HepG2 (cell line): Measurements from ENCODE around the gene DCDC2. TPM values are rescaled to one million over a fixed set of nuclear protein-coding genes. Genes with fewer than 3 reads are reported as not detected.

Experiments
- FOXA1 ChIP-seq, 2 experiments: fragments of 450-650 bp in 1 of 2; sonication (generic) in 1 of 2; formaldehyde crosslinking in 1 of 2; IDR thresholded peaks; 2 replicates each; pipeline versions ENCODE4 v1.4.0 to v1.6.1; 2016 to 2020; ENCODE audit warnings: missing genetic modification reagents in 1 of 2
- FOXA3 ChIP-seq: IDR thresholded peaks from 2 replicates; pipeline ENCODE4 v1.6.1; 2016; ENCODE audit warnings: missing genetic modification reagents, missing compliant biosample characterization
- FOXJ3 ChIP-seq: sonication (generic); formaldehyde crosslinking; IDR thresholded peaks from 2 replicates; pipeline ENCODE4 v1.4.0; 2020; ENCODE audit warnings: missing genetic modification reagents, mild to moderate bottlenecking, borderline replicate concordance
- FOXP1 ChIP-seq, 2 experiments: fragments of 450-650 bp in 1 of 2; IDR thresholded peaks; 2 replicates each; pipeline ENCODE4 v1.6.1; 2017 to 2018; ENCODE audit warnings: antibody characterized with exemption in 1 of 2
- JDP2 ChIP-seq: sonication (generic); formaldehyde crosslinking; IDR thresholded peaks from 2 replicates; pipeline ENCODE4 v1.8.1; 2022; ENCODE audit warnings: missing genetic modification reagents, borderline replicate concordance
- MBD4 ChIP-seq: IDR thresholded peaks from 2 replicates; pipeline ENCODE4 v1.6.1; 2012; ENCODE audit warnings: low read length, inconsistent platforms, borderline replicate concordance
- MYNN ChIP-seq: sonication (generic); formaldehyde crosslinking; IDR thresholded peaks from 2 replicates; pipeline ENCODE4 v1.4.0; 2020; ENCODE audit warnings: mild to moderate bottlenecking, low read depth, missing genetic modification reagents
- ZNF264 ChIP-seq: sonication (generic); formaldehyde crosslinking; IDR thresholded peaks from 2 replicates; pipeline ENCODE4 v1.4.0; 2020; ENCODE audit warnings: missing genetic modification reagents
- ZNF296 ChIP-seq: sonication (generic); formaldehyde crosslinking; conservative IDR thresholded peaks from 2 replicates; pipeline ENCODE4 v1.5.0; 2020; ENCODE audit warnings: mild to moderate bottlenecking, missing genetic modification reagents
- polyA plus RNA-seq, 8 experiments: library from polyadenylated mRNA; depleted of rRNA in 3 of 8; stranded (reverse) in 7 of 8; unstranded in 1 of 8; fragments of >200 nt; fragmentation: Illumina TruSeq in 4 of 8; extraction: Trizol in 4 of 8; gene quantifications; 2 replicates each; pipeline versions ENCODE4 v1.2.1 to v1.2.3, GENCODE V29; 2011 to 2016; ENCODE audit warnings: low read depth in 4 of 8, missing spikeins in 1 of 8, mixed read lengths in 1 of 8; ENCODE audit not compliant: insufficient read depth in 1 of 8
- total RNA-seq, 5 experiments: library from RNA; depleted of rRNA; stranded (reverse); fragments of >200 nt; fragmentation: Illumina TruSeq; extraction: Trizol; gene quantifications; 2 replicates each; pipeline ENCODE4 v1.2.3, GENCODE V29; 2016; ENCODE audit warnings: low read depth in 1 of 5
- TF ChIP-seq, protein P1 (sequence below): sonication (generic); formaldehyde crosslinking; conservative IDR thresholded peaks from 2 replicates; pipeline ENCODE4 v1.8.0; 2022; ENCODE audit warnings: mild to moderate bottlenecking, moderate library complexity, missing genetic modification reagents
- TF ChIP-seq, protein P2 (sequence below): sonication (generic); formaldehyde crosslinking; IDR thresholded peaks from 2 replicates; pipeline ENCODE4 v1.4.0; 2020; ENCODE audit warnings: missing genetic modification reagents
- TF ChIP-seq, protein P3 (sequence below): sonication (generic); formaldehyde crosslinking; IDR thresholded peaks from 2 replicates; pipeline ENCODE4 v1.5.0; 2020; ENCODE audit warnings: missing genetic modification reagents

The DCDC2 gene
- total and polyA plus RNA-seq, 2 of the 13 experiments (the other 11 are each of a cell fraction or from before 2014, with no cell fraction given): 9.0 to 36.2 TPM

DNA sequence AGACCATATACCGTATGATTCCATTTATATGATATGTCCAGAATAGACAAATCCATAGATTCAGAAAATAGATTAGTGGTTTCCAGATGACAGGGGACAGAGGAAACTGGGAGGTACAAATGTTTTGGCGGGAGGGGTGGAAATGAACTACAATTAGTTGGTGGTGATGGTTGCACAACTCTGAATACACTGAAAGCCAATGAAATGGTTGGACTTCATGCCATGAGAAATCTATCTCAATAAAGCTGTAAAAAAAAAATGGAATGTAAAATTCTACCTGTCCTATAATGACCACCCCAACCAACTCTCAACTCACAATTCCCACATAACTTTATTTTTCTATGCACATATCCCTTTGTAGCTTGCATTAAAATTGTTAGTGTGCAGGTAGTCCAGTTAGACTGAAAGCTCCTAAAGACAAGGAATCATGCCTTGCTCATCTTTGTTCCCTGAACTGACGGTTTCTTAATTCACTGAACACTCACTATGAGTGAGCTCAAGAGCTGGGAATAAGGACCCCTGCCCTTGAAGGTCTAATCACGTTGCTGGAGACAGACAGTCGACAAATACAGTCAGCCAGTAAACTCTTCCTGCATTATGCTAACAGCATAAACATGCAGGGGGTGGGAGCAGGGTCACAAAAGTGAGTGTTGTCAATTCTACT is 1.4 kb downstream of the DCDC2 start (continued):
- TF ChIP-seq MBD4 (peak; percentile 68; the same call in 1 of the 2 replicates), ZNF264 (peak; percentile 72; the same call in 1 of the 2 replicates), MYNN (CRISPR knock-in tag) (no peak), FOXJ3 (CRISPR knock-in tag) (peak; percentile 44; the same call in 1 of the 2 replicates), FOXA3 (CRISPR knock-in tag) (0 out of 2 replicates have a peak, but pooled peaks have one; percentile 24), FOXP1 (IDR thresholded peaks at IDR 0.05) (no peak), FOXP1 (CRISPR knock-in tag; IDR thresholded peaks at IDR 0.05) (peak; percentile 48; the same call in 1 of the 2 replicates), JDP2 (no peak), FOXA1 (IDR thresholded peaks at IDR 0.05) (no peak), FOXA1 (CRISPR knock-in tag; IDR thresholded peaks at IDR 0.05) (0 out of 2 replicates have a peak, but pooled peaks have one; percentile 13), ZNF296 (CRISPR knock-in tag) (no peak)
- TF ChIP-seq, protein P1, sequence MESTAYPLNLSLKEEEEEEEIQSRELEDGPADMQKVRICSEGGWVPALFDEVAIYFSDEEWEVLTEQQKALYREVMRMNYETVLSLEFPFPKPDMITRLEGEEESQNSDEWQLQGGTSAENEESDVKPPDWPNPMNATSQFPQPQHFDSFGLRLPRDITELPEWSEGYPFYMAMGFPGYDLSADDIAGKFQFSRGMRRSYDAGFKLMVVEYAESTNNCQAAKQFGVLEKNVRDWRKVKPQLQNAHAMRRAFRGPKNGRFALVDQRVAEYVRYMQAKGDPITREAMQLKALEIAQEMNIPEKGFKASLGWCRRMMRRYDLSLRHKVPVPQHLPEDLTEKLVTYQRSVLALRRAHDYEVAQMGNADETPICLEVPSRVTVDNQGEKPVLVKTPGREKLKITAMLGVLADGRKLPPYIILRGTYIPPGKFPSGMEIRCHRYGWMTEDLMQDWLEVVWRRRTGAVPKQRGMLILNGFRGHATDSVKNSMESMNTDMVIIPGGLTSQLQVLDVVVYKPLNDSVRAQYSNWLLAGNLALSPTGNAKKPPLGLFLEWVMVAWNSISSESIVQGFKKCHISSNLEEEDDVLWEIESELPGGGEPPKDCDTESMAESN: no peak
- TF ChIP-seq, protein P2, sequence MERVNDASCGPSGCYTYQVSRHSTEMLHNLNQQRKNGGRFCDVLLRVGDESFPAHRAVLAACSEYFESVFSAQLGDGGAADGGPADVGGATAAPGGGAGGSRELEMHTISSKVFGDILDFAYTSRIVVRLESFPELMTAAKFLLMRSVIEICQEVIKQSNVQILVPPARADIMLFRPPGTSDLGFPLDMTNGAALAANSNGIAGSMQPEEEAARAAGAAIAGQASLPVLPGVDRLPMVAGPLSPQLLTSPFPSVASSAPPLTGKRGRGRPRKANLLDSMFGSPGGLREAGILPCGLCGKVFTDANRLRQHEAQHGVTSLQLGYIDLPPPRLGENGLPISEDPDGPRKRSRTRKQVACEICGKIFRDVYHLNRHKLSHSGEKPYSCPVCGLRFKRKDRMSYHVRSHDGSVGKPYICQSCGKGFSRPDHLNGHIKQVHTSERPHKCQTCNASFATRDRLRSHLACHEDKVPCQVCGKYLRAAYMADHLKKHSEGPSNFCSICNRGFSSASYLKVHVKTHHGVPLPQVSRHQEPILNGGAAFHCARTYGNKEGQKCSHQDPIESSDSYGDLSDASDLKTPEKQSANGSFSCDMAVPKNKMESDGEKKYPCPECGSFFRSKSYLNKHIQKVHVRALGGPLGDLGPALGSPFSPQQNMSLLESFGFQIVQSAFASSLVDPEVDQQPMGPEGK (CRISPR knock-in tag): peak; percentile 47; the same call in 1 of the 2 replicates
- TF ChIP-seq, protein P3, sequence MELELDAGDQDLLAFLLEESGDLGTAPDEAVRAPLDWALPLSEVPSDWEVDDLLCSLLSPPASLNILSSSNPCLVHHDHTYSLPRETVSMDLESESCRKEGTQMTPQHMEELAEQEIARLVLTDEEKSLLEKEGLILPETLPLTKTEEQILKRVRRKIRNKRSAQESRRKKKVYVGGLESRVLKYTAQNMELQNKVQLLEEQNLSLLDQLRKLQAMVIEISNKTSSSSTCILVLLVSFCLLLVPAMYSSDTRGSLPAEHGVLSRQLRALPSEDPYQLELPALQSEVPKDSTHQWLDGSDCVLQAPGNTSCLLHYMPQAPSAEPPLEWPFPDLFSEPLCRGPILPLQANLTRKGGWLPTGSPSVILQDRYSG: 0 out of 2 replicates have a peak, but pooled peaks have one; percentile 54
